NCI-H1694 treated with DMSO at 0.1 percent for 48 hours (cell line): Measurements from ENCODE around the gene IRF6.

Source experiments
- DNase-seq: peaks from one replicate; lab custom pipeline; 2025; lab: John Stamatoyannopoulos, UW

Gene IRF6

DNA sequence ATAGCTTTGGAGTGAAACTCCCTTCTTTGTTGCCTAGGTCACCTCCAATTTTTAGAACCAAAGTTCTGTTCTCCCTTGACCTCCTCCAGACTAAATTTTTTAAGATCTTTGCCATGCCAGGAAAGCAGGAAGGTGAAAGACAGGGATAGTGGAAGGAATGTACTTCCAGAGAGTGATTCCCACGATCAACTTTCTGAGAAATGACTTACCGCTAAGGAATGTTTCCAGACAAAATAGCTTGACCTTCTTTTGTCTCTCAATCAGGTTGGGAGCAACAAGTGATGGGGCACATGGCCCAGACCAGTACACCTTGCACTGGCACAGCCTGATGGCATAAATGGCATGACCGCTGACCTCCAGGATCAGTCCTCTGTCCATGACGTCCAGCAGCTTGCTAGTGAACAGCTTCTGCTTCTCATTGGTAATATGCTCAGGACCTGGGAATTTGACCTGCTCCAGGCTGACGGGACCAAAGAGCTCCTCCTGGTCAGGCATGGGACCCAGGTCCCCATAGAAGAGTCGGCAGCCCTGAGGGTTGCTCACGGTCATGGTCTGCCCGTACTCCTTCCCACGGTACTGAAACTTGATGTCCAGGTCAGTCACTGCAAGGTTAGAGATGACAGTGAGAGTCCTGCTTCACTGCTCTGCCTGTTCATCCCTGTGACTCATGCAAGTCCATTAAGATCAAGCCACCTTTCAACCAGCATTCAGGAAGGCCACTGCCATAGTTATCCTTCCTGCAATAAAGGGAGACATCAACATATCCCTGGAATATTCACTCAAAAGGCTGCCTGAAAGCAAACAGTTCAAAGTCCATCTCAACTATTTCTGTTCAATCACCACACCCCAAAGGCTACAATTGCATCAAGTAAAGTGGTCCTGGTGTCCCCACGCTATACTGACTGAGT, 15.4 kb downstream of the IRF6 start:
- no peak for DNase-seq

DNA sequence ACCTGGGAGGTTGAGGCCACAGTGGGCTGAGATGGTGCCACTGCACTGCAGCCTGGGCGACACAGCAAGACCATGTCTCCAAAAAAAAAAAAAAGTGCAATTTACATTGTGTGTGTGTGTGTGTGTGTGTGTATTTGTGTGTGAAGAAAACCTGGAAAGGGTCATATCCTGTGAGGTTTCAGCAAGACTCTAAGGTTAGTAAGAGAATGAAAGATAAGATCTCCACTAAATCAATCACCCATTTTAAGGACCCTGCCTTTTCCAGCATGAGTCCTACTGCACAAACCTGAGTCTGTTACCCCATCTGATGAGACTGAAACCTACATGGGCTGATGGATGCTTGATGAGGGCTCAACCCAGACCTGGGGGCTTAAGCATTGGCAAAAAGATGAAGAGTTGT, 16.7 kb downstream of the IRF6 start:
- no peak for DNase-seq

DNA sequence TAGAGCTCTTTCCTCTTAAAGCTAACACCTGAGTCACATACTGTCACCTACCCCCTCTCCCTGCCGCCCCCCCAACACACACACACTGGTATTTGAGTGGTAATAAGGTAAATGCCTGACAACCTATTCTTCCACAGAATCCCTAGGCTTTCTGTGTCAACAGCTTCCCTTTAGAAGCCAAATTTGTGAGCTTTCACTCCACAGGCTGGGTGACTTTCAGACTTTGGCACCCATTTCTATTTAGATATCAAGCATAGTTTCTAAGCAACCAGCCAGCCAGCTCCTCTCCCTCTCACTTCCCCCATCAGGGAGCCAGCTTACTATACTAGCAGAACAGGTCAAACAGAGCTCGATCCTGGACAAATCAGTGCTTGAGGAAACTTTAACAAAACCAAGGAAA, 18.4 kb downstream of the IRF6 start:
- DNase-seq, result no peak

DNA sequence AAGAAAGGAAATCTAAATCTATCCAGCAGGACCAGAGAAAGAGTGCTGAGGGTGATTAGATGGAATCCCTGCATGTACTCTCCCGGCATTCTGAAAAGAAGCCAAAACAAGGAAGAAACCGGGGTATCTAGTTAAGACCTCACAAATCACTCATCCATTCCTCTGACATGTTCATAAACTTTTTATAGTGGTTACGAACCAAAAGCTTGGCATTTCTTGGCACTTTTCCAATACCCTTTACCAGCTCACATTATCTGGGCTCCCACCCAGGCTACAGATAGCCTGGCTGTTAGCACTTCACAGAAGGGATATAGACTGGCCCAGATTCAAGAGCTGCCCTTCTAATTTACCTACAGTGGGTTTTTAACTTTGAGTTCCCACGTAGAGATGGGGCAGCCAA, 19.8 kb downstream of the IRF6 start:
- DNase-seq, result no peak

DNA sequence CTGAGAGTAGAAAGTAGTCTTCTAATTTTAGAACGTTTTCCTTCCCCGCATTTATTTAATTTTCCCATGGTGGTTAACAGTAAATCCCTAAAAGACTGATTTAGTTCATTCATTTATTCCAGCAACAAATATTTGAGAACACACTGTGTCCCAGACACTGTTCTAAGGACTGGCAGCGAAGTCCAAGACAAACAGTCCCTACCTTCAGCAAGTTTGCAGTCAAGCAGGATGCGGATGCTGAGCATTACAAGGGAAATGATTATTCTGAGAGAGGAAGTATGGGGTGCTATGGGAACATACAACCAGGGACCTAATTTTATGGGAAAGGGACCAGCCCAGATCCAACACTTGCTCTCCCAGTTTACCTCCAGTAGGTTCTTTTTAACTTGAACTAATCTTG, 20.4 kb downstream of the IRF6 start:
- no peak for DNase-seq

DNA sequence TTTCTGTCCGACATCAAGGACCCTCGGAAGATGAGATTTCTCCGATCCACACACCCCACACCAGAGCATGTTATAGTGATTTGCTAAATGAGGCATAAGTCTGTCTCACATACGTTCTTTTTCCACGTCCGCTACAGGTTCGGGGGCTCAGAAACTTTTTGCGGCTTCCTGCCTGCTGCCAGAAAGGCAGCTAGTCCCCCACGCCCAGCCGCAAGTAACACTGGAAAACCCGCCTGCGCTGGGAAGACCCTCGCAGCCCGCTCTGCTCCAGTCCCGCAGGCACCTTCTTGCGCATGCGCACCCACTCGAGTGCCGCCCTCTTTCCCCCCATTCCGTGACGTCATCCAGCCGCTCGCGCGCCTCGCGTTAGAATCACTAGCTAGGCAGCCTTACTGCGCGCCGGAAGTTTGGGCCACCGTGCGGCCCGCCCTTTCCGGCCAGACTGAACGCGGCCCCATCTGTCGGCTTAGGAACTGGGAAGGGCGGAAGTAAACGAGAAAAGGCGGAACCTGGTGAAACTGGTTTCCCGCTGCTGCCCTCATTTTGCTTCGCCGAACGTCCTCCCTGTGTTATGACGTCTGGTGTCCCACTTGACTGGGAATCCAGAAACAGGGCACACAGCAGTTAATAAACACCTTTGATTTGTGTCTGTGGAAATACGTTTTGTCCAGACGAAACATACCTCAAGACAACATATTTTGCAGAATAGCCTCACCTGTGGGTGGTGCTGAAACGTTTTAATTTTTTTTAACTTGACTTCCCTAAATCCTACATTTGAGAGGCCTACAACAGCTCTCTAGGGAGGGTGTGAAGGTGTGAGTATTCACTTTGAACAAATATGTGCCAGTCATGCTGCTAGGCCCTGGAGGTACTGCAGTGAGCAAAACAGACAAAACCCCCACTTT, 21.4 kb downstream of the IRF6 start, which contains the start of gene C1orf74:
TSS of gene C1orf74 (minus strand) at position 295 of the 905 bp plus-strand sequence. CDS start 925 bp downstream, outside the sequence.
- DNase-seq, result peak; percentile 97

DNA sequence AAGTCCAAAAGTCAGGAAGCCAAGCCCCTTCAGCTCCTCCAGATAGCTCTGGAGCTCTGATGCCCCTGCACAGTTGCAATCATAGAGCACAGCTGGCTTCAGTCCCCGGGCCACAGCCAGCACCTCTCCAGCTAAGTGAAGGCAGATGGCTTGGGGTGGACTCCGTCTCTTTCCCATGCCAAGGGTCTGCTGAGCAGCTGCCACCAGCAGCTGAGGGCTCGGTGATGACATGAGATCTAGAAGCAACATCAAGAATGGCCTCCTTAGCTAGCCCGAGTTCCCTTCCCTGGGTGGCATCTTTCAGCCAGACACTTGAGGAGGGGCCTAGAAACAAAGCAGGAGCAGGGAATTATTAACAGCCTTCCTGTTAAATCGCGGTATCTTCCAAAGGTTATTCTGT, 22.6 kb downstream of the IRF6 start:
- peak; percentile 8 for DNase-seq

DNA sequence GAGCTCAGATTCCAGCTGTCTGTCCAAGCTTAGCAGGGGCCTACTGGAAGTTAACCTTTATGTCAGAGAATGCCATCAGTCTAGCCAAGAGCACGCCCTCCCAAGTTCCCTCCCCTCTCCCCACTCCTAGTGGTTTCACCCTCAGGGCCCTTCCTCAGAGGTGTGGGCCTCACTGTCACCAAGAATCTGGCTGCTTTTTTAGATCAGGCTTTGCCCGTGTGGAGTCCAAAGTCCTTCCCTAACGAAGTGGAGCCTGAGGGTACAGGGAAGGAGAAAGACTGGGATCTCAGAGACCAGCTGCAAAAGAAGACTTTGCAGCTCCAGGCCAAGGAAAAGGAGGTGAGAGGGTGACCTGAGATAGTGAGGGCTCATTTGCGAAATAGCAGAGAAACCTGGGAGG, 25.7 kb downstream of the IRF6 start:
- DNase-seq, result no peak

DNA sequence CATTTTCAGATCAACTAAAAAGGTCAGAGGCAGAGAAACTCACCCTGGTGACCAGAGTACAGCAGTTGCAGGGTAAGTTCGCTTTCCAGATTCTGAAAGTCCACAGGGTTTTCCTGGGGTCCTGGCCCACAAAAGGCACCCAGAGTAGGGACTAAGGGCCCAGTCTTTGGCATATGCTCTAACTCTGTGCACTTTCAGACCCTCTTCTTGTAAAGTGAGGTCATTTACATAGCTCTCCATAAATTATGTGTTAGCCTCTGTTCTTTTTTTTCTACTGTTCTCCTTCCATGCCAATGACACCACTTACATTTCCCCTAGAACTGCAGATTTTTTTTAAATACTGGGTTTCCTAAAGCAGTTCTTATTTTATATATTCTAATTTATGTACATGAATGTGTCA, 27.8 kb downstream of the IRF6 start:
- DNase-seq, result no peak

DNA sequence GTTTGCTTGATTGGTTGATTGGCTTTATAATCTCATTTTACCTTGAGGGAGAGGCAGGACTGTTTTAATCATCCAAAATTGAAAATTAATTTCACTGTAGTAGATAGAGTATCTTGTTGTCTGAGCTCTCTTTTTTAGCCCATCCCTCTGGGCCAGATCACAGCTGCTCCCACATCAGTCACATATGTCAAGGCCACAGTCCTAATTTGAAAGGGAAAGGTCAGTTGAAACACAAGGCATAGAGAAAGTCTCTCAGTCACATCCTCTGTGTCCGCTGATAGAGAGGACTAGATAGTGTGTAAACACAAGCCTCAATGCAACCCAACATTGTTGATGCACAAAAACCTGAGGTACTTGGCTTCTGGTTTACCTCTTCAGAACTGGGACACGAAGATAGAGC, 28.4 kb downstream of the IRF6 start:
- DNase-seq, result no peak

DNA sequence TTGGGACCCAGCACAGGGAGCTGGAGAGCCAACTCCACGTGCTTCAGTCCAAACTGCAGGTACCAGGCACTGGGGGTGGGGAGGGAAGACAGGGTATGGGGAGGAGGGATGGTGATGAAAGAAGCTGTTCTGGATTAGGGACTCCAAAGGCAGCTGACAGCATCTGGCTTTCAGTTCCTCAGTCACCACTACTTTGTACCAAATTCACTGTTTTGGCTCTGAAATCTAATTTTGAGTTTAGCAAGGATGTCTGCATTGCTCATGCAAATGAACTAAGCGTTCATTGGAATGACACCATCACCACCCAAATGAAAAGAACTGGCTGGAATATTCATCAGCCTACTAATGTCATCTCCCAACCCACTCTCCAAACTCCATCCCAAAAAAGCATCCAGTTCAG, 30.3 kb downstream of the IRF6 start:
- no peak for DNase-seq

DNA sequence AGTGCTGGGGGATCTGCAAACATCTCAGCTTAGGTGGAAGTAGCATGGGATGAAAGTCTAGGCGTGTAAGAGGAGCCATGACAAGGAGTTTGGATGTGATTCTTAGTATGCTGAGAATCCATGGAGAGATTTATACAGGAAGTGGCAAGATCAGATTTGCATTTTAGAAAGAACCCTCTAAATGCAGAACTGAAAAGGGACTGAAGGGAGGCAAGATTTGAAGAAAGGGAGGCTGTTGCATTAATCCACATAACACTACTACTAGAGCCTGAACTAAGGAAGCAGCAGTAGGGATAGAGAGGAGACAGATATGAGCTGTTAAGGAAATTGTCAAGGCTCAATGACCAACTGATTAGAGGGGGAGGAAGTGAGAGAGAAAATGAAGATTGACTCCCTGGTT, 31.4 kb downstream of the IRF6 start:
- no peak for DNase-seq

DNA sequence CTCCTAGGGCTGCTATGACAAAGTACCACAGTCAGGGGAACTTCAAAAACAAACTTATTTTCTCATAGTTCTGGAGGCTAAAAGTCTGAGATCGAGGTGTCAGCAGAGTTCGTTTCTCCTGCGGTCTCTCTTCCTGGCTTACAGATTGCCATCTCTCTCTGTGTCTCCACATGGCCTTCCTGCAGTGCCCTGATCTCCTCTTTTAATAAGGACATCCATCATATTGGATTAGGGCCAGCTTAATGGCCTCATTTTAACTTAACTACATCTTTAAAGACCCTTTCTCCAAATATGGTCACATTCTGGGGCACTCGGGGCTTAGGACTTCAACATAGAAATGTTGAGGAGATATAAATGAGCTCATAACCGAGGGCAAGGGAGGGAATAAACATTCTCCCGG, 33.8 kb downstream of the IRF6 start:
- DNase-seq, result no peak

DNA sequence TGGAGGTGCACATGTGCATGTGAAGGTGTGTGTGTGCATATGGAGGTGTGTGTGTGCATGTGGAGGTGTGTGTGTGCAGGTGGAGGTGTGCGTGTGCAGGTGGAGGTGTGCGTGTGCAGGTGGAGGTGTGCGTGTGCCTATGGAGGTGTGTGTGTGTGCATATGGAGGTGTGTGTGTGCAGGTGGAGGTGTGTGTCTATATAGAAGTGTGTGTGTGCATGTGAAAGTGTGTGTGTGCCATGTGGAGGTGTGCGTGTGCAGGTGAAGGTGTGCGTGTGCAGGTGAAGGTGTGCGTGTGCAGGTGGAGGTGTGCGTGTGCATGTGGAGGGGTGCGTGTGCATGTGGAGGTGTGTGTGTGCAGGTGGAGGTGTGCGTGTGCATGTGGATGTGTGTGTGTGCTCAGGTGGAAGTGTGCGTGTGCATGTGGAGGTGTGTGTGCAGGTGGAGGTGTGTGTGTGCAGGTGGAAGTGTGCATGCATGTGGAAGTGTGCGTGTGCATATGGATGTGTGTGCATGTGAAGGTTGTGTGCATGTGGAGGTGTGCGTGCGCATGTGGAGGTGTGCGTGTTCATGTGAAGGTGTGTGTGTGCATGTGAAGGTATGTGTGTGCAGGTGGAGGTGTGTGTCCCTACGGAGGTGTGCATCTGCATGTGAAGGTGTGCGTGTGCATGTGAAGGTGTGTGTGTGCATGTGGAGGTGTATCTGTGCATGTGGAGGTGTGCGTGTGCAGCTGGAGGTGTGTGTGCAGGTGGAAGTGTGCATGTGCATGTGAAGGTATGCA, 35.1 kb downstream of the IRF6 start:
- no peak for DNase-seq

DNA sequence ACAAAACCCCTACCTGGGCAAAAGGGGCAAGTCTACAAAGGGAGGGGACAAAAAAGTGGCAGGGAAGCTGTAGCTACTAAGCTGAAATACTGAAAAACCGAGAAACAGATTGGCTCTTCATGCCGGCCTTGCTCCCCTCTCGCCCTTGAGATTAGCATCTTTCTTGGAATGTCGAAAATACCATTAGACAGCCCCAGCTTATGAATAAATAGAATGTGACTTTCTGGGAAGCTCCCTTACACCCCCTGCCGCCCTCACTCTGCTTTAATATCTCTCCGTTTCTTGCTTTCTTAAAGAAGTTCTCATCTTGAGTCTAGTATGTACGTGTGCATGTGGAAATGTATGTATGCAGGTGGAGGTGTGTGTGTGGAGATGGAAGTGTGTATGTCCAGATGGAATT, 36.0 kb downstream of the IRF6 start:
- no peak for DNase-seq

DNA sequence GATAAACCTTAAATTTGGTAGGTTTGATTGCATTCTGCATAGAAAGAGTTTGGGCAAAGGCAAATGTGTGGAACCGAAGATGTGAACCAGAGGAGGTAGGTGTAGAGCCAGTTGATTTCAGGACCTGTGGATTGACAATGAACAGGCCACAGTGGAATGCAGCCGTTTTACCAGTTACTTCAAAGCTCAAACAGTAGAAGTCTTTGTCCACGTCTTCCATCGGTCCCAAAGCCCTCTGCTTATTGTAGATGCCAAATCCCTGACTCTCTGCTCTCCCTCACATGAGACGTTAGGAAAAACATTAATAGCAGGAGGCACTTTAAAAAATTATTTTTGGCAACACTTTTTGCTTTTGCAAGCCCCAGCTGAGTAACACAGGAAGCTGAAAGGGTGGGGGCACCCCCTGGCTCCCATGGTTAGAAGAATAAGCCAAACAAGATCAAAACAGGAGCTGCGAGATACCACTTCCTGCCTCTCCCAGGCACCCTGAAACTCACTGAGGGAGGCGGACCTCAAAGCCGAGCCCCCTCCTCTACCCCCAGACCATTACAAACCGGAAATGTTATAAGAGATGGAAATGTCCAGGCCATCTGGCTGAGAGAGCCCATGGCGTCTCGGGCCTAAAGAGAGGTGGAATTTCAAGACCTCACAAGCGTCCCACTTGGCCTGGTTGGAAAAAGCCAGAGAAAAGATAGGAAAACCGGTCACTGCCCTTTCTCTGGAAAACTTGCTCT, 36.6 kb downstream of the IRF6 start:
- no peak for DNase-seq

DNA sequence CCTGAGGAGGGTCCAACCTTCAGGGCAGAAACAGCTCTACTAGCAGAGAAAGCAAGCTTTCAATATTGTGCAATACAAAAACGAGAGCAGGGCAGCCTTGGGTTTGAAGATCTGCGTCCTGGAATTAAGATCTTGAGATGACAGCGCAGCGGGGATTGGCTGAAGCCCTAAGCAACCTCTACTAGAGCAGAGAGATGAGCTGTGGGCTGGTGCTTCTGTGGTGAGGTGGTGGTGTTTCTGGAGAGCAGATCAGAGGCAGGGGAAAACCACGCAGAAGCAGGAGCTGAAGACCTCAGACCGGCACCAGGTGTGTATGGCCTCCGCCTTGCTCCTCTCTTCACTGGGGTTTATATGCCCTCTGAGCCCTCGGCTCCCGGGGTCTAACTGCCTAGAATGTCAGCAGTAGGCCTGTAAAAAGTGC, 37.6 kb downstream of the IRF6 start:
- DNase-seq, result no peak

DNA sequence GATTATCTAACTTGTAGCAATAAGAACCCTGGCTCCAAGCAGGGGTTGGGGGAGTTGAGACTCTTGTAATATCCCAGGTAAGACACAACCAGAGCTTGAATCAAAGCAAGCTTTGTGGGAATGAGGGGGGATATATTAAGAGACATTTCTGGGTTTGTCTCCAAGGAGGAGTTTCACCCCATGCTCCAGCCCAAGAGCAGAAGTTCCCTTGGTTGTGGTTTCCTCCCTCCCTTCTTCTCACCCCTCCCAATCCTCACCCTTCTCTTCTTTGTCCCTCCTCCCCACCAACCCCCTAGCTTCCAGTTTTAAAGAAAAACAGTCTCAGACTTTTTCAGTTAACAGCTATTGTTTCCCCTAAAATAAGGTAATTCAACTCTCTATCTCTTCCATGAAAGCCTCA, 38.2 kb downstream of the IRF6 start:
- DNase-seq, result no peak

DNA sequence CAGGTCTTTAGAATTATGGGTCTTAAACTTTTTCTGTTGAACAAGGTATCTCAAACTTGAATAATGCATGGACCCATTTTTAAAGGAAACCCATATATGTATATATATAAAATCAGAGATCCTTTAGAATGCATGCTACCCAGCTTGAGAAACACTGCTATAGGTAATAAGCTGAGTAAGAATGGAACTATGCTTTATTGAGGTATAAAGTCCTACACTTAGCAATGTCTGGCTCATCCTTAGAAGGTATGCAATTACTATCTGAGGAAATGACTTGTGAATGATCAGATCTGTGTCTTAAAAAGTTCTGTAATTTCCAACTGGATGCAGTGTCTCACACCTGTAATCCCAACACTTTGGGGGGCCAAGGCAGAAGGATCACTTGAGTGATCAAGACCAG, 38.8 kb downstream of the IRF6 start:
- DNase-seq, result no peak

DNA sequence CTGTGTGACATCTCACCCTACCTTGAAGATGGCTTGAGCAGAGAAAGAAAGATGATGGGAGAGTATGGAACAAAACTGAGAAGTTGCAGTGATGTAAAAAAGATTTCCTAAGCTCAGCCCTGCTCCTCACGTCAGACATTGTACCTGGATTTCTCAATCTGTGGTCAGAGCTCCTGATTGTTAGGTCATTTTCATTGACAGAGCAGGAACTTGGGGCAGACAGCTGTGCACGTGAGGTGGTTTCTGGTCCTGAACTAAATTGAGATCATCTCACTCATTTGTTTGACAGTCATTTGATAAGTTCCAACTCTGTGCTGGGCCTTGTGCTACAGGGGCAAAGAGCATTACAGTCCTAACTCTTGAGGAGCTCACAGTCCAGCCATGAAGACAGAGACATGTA, 39.9 kb downstream of the IRF6 start:
- DNase-seq, result no peak

DNA sequence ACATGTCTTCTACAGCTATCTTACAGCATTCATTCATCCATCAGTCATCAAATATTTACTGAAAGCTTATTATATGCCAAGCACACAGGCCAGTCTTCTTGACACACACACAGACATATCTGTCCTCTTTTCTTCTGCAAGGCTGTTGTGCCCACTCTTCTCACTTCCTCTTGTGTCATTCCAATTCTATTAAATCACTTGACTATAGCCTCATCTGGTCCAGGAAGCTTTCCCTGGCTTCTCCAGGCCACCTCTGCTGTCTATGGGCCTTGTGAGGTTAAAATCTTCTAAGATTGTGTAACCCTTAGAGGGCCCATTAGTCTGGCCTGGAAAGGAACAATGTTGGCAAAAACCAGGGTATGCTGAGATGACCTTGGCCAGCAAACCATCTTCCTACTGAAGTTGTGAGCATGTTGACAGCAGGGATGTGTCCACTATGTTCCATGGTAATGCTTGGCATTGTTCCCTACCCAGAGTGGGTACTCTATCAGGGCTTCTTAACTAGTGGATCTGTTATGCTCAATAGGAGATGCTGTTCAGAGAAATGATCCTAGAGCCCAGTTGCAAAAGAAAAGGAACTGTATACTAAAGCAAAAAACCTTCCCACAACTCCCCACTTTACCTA, 44.8 kb downstream of the IRF6 start:
- DNase-seq, result no peak
